HL-60 (cell line): ENCODE measurements around the gene ESPL1.

ENCODE experiments used
- POLR2AphosphoS5 ChIP-seq: IDR thresholded peaks from 2 replicates; pipeline ENCODE4 v1.6.1; 2012; ENCODE audit warnings: low read depth
- REST ChIP-seq: IDR thresholded peaks from 2 replicates; pipeline ENCODE4 v1.6.1; 2012; ENCODE audit warnings: low read depth; ENCODE audit not compliant: insufficient replicate concordance
- TF ChIP-seq, protein P1 (sequence below): IDR thresholded peaks from one replicate; pipeline ENCODE4 v1.5.1; 2011; ENCODE audit warnings: low read length, control low read depth, inconsistent platforms; ENCODE audit not compliant: insufficient read depth

GRCh38 chr12:53338017-53338416, 69.9 kb downstream of the ESPL1 start:
- TF ChIP-seq REST (no peak), POLR2AphosphoS5 (no peak)
- TF ChIP-seq, protein P1, sequence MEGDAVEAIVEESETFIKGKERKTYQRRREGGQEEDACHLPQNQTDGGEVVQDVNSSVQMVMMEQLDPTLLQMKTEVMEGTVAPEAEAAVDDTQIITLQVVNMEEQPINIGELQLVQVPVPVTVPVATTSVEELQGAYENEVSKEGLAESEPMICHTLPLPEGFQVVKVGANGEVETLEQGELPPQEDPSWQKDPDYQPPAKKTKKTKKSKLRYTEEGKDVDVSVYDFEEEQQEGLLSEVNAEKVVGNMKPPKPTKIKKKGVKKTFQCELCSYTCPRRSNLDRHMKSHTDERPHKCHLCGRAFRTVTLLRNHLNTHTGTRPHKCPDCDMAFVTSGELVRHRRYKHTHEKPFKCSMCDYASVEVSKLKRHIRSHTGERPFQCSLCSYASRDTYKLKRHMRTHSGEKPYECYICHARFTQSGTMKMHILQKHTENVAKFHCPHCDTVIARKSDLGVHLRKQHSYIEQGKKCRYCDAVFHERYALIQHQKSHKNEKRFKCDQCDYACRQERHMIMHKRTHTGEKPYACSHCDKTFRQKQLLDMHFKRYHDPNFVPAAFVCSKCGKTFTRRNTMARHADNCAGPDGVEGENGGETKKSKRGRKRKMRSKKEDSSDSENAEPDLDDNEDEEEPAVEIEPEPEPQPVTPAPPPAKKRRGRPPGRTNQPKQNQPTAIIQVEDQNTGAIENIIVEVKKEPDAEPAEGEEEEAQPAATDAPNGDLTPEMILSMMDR, result no peak
